Measurements from ENCODE around the gene HAPSTR1.
A peak's percentile ranks its signal among the peaks of the same experiment; 100 is the strongest.

Gene HAPSTR1

DNA sequence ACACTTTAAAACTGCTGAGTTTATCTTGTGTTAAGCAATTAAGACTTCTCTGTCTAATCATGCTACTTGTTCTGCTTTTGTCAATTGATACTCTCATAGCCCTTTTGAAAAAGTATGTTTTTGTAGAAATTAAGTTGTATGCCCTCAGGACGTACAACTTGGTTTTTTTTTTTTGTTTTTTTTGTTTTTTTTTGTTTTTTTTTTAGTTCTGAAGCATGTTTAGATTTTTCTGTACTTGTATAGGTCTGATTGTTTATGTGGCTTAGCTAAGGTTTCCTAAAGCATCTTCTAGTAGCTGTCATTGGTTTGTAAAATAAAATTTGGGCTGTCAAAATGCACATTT is 21.4 kb downstream of the HAPSTR1 start:
- no peak for DNase-seq (ENCODE audit: insufficient read length, low spot score)
- TF ChIP-seq POLR2A (IDR thresholded peaks at IDR 0.05; ENCODE audit: low read depth, low read length), result no peak
- no peak for FAIRE-seq

- DNase-seq (ENCODE audit: insufficient read length, low spot score) (no peak), FAIRE-seq (no peak)
- TF ChIP-seq POLR2A (IDR thresholded peaks at IDR 0.05; ENCODE audit: low read depth, low read length), result no peak
Measured at GRCh38 chr16:9113707-9114106, 22.3 kb downstream of the HAPSTR1 start.

DNA sequence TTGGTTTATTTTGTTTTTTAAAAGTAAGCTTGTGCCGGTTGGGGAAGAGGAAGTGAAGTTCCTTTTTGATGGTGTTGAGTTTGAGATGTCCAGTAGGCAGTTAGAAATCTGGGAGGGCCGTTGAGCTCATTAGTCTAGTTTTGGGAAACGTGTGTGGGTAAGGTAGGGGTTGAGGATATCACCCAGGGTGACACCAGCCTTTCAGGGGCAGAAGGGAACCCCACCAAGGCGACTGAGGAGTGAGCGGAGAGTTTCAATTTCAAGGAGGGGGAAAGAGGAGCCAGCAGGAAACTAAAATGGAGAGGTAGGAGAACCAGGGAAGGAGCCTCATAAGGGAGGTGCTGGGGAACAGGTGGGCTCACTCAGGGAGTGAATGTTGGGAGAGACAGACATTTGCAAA is 22.7 kb downstream of the HAPSTR1 start:
- no peak for FAIRE-seq
- DNase-seq (ENCODE audit: insufficient read length, low spot score), result no peak
- no peak for TF ChIP-seq POLR2A (IDR thresholded peaks at IDR 0.05; ENCODE audit: low read depth, low read length)

DNA sequence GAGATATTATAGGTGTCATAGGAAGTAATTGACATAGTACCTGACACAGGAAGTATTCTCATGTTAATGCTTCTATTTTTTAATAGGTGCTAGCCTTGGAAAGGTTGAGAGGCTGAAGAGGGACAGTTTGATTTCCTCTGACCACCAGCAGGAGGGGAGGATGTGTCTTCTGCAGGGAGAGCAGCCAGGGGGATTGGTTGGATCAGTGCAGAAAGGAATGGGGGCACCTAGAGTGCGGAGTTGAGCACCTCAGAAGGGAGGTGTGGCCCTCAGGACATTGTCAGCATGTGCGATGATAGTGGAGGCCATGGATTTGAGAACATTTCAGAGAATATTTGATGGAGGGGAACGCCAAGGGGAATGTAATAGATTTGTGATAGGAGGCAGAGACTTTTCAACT is 23.4 kb downstream of the HAPSTR1 start:
- DNase-seq (ENCODE audit: insufficient read length, low spot score), result no peak
- no peak for FAIRE-seq
- no peak for TF ChIP-seq POLR2A (IDR thresholded peaks at IDR 0.05; ENCODE audit: low read depth, low read length)

DNA sequence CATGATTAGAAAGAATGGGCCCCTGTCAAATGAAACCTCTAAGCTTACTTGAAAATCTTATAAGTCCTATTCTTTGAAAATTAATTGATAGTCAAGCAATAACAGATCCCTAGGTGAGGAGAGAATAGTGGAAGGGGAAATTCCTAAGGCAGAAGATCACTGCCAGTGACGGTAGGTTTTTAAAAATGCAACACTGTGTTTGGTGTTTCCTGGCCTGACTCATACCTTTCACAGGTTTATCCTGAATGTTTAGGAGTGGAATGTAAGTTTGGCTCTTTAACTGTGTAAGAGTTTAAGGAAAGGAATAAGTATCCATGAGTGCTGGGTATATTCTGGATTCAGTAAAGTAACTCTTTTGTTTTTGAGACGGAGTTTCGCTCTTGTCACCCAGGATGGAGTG is 23.8 kb downstream of the HAPSTR1 start:
- no peak for TF ChIP-seq POLR2A (IDR thresholded peaks at IDR 0.05; ENCODE audit: low read depth, low read length)
- DNase-seq (ENCODE audit: insufficient read length, low spot score) (peak; percentile 44), FAIRE-seq (peak; percentile 92)

- no peak for FAIRE-seq
- no peak for TF ChIP-seq POLR2A (IDR thresholded peaks at IDR 0.05; ENCODE audit: low read depth, low read length)
- DNase-seq (ENCODE audit: insufficient read length, low spot score), result no peak
Measured at GRCh38 chr16:9116141-9116540, 24.7 kb downstream of the HAPSTR1 start.

DNA sequence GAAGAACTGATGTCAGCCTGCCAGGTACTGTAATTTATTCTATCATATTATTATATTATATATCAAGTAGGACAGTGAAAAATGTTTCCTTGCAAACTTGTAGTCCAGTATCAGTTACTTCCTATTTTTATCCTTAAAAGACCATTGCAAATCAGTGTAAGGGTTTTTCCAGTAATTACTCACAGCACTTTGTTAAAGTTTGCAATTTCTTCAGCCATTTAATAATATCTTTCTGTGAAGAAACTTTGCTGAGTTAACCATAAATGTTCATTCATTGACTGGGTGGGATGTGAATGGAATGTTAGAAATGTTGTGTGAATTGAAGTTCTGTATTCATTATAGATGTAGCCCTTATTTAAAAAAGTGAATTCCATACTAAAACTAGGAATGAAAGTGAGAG is 26.7 kb downstream of the HAPSTR1 start:
- TF ChIP-seq POLR2A (IDR thresholded peaks at IDR 0.05; ENCODE audit: low read depth, low read length), result no peak
- FAIRE-seq (no peak), DNase-seq (ENCODE audit: insufficient read length, low spot score) (no peak)

DNA sequence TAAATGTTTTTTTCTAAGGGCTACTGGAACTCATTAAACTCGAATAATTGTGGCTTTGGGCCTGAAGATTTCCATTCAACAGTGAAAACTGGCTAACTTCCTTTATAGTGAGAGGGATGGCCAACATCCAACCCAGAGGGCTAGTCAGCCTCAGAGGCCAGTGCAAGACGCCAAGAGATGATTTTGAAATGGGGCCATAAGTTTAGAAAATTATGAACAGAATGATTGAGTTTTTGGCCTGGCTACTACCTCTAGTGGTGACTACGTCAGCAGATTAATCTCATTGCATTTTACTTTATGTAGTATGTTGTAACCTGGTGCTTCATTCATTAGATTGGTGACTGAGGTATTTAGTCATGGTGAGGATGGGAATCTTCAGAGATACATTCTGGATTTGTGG is 28.4 kb downstream of the HAPSTR1 start:
- FAIRE-seq (no peak), DNase-seq (ENCODE audit: insufficient read length, low spot score) (no peak)
- TF ChIP-seq POLR2A (IDR thresholded peaks at IDR 0.05; ENCODE audit: low read depth, low read length), result no peak

DNA sequence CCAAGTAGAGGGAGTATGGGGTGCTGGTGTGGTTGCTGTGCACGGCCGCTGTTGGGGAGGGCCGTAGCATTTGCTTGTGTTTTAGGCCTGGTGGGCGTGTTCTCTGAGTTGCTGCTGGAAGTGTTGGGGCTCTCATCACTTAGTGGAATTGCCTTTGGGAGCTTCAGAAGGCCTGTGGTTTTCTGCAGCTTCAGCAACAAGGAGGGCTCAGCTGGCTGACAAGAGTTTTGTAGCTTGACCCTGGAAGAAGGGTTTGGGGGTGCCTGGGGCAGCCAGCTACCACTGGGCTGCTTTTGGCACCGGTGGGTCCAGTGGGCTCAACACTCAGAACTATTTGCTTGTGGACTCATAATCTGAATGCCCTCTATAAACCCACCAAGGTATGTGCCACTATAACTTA is 30.9 kb downstream of the HAPSTR1 start:
- TF ChIP-seq POLR2A (IDR thresholded peaks at IDR 0.05; ENCODE audit: low read depth, low read length), result no peak
- DNase-seq (ENCODE audit: insufficient read length, low spot score) (no peak), FAIRE-seq (no peak)

DNA sequence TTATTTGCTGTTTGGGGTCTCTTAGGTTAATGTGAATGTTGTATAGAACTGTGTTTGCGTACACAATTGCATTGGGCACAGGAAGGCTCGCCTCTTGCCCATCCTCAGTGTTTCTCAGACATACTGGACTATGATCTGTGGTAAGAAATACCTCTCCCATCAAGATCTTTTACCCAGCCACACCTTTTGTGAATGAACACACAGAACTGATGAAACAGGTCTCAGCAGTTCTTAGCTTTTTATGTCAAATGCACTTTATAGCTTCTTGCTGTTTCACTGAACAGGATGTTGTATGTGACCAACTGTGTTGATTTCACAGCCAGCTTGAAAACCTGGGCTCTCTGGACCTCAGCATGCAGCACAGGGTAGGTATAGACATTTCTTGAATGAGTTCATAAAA is 31.5 kb downstream of the HAPSTR1 start:
- no peak for TF ChIP-seq POLR2A (IDR thresholded peaks at IDR 0.05; ENCODE audit: low read depth, low read length)
- no peak for FAIRE-seq
- no peak for DNase-seq (ENCODE audit: insufficient read length, low spot score)

GRCh38 chr16:9123401-9123800 is 32.0 kb downstream of the HAPSTR1 start:
- FAIRE-seq, result no peak
- no peak for TF ChIP-seq POLR2A (IDR thresholded peaks at IDR 0.05; ENCODE audit: low read depth, low read length)

GRCh38 chr16:9123871-9124270 is 32.4 kb downstream of the HAPSTR1 start:
- peak; percentile 65 for DNase-seq (ENCODE audit: insufficient read length, low spot score)
- no peak for FAIRE-seq
- no peak for TF ChIP-seq POLR2A (IDR thresholded peaks at IDR 0.05; ENCODE audit: low read depth, low read length)

More at GRCh38 chr16:9123401-9123800, 32.0 kb downstream of the HAPSTR1 start:
- DNase-seq (ENCODE audit: insufficient read length, low spot score), result no peak

GRCh38 chr16:9124444-9124843 is 33.0 kb downstream of the HAPSTR1 start:
- DNase-seq (ENCODE audit: insufficient read length, low spot score), result no peak
- no peak for TF ChIP-seq POLR2A (IDR thresholded peaks at IDR 0.05; ENCODE audit: low read depth, low read length)
- no peak for FAIRE-seq

GRCh38 chr16:9124908-9125584 is 33.6 kb downstream of the HAPSTR1 start:
- DNase-seq (ENCODE audit: insufficient read length, low spot score), result no peak
- TF ChIP-seq POLR2A (IDR thresholded peaks at IDR 0.05; ENCODE audit: low read depth, low read length), result no peak

DNA sequence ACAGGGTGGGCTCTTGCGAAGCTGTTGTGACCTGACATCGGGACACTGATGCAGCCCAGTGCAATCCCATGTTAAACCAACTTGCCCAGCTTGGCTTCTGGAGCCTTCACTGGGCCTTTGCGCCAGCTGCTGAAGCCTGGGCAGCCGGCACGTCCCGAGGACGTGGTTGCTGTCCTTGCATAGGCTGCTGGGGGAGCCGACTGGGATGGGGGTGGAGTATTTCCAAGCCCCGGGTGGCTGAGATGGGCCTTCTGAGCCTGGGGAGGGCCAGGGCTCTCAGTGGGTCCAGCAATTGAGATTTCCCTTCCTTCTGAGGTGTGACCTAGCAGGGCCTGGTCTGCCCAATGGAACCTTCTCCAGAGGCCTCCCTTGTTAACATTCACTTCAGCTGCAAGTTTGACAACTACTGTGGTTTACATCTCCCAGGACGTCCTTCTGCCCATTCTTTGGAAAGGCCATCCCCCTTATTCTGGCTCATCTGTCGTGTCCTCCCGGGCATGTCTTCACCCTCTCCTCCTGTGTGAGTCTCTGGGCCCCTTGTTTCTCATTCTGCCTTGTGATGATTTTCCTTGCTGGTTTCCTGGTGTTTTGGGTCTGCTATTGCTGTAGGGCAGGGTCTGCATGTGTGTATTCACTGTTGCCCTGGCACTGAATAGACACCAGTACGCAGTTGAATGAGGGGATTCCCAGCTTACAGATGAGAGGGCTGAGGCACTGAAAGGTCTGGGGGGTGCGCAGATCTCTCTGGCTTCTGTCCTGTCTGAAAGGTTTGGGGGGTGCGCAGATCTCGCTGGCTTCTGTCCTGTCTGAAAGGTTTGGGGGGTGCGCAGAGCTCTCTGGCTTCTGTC is 34.4 kb downstream of the HAPSTR1 start:
- FAIRE-seq (no peak), DNase-seq (ENCODE audit: insufficient read length, low spot score) (no peak)
- no peak for TF ChIP-seq POLR2A (IDR thresholded peaks at IDR 0.05; ENCODE audit: low read depth, low read length)

More at GRCh38 chr16:9124908-9125584, 33.6 kb downstream of the HAPSTR1 start:
- no peak for FAIRE-seq

Measured in H54 (cell line).